Pancreas (tissue), 10 donors: ENCODE measurements around the gene CRISPLD2. TPM values are rescaled to one million over a fixed set of nuclear protein-coding genes. Genes with fewer than 3 reads are reported as not detected.
A peak's percentile ranks its signal among the peaks of the same experiment; 100 is the strongest.

ENCODE experiments used
- ATAC-seq, 4 donors: fragments of 200-7000 bp; cut with Tn5 transposase; one replicate each; pipeline versions ENCODE4 v1.8.0 to v1.9.1; 2020; ENCODE audit warnings: mild to moderate bottlenecking in 4 of 4, moderate library complexity in 4 of 4
- DNase-seq, 6 donors: peaks; one replicate each; pipeline ENCODE4 v3.0.0-alpha.2; 2020
- FAIRE-seq: peaks from 2 replicates; lab custom pipeline; 2012; peaks lifted over from hg19 to GRCh38; lab: Jason Lieb, UNC
- H3K27ac ChIP-seq, 4 donors: fragments of 200-600 bp; sonication (generic); 1 replicate in 3 of 4; 2 replicates in 1 of 4; pipeline versions ENCODE4 v1.5.0 to v1.8.0; 2020
- H3K27me3 ChIP-seq, 4 donors: fragments of 200-600 bp; one replicate each; pipeline ENCODE4 v1.8.0; 2021
- H3K36me3 ChIP-seq, 3 donors: fragments of 200-600 bp; sonication (generic) in 1 of 3; one replicate each; pipeline versions ENCODE4 v1.5.0 to v1.8.0; 2020 to 2021
- H3K4me1 ChIP-seq, 3 donors: fragments of 200-600 bp; one replicate each; pipeline ENCODE4 v1.8.0; 2021
- H3K4me3 ChIP-seq, 4 donors: fragments of 200-600 bp; sonication (generic) in 2 of 4; one replicate each; pipeline versions ENCODE4 v1.5.0 to v1.8.0; 2020 to 2021
- H3K9me3 ChIP-seq, 4 donors: fragments of 200-600 bp; one replicate each; pipeline ENCODE4 v1.8.0; 2021
- WGBS, 2 donors: extraction: QIAGEN DNeasy Blood & Tissue Kit; methylation state at CpG; one replicate each; pipeline ENCODE4 v1.1.7; 2013; 5-methylcytosine and 5-hydroxymethylcytosine counted together
- intact Hi-C, 3 donors: fragments of 100-400 bp; cut with DNase I; formaldehyde crosslinking; loops; one replicate each; pipeline versions ENCODE4 v1.11.1 to v1.14.2; 2022
- polyA plus RNA-seq, 2 donors: library from polyadenylated mRNA; stranded (reverse); fragments of 200-250 nt; gene quantifications; one replicate each; pipeline ENCODE4 v1.2.3, GENCODE V29; 2013
- total RNA-seq, 6 donors: library from RNA; stranded (reverse); fragmentation: NEBNext Ultra II Directional in 4 of 6; extraction: Animal tissue kit (Norgen Biotek cat#: 25700) in 4 of 6; gene quantifications; one replicate each; pipeline versions ENCODE4 v1.2.1 to v1.2.4, GENCODE V29; 2021 to 2023
- TF ChIP-seq, protein P1 (sequence below), 4 donors: fragments of 200-600 bp; sonication (generic) in 3 of 4; IDR thresholded peaks; one replicate each; pipeline versions ENCODE4 v1.5.0 to v1.8.0; 2021; ENCODE audit warnings: antibody characterized with exemption in 4 of 4
- donor health status: healthy with polysubstance abuse.
- donor health status: DM: no; HTN: no; CAD: no; lungs with moderate emphysema.
- donor health status: DM: no; HTN: no; CAD: no.
- donor health status: control.
- donor health status: control.
- donor health status: Bipolar disorder and iron deficiency.
- donor health status: DM: yes; HTN: yes; CAD: no.
- donor health status: DM: no; HTN: no; CAD: no.
- donor health status: DM: no; HTN: no; CAD: no.
- donor health status: DM: yes; HTN: yes; CAD: no.

The CRISPLD2 gene
- total and polyA plus RNA-seq, 8 donors, result 4.1 to 40.2 (median 14.1) TPM

DNA sequence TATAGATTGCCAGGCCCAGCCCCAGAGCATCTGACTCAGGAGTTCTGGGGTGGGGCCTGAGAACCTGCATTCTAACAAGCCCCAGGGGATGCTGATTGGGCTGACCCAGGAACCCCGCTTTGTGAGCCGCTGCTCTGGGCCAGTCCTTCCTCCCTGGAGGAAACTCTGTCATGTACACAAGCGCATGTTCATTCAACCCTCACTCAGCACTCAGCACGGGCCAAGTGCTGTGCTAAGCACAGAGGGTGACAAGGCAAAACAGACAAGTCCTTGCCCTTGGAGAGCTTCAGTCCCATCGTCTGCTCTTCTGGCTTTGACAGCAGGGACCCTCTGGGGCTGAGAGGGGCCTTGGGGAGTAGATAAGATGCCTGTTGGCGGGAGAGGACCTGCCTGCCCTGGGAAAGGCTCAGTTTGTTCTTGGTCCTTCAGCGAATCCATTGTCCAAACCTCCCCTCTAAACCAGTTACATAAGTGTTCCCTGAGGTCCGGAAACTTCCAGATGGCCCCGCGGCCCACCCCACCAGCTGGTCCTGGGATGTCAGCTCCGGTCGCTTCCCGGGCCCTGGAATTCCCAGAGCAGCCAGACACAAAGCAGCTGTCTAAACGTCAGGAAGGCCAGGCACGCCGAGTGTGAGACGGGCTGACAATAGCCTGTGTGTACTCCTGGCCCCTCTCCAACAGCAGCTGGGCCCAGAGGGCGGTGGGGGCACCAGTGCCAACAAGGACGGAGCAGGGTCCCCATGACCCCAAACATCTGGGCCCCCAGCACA lies 102.8 kb downstream of the CRISPLD2 start:
- TF ChIP-seq, protein P1, sequence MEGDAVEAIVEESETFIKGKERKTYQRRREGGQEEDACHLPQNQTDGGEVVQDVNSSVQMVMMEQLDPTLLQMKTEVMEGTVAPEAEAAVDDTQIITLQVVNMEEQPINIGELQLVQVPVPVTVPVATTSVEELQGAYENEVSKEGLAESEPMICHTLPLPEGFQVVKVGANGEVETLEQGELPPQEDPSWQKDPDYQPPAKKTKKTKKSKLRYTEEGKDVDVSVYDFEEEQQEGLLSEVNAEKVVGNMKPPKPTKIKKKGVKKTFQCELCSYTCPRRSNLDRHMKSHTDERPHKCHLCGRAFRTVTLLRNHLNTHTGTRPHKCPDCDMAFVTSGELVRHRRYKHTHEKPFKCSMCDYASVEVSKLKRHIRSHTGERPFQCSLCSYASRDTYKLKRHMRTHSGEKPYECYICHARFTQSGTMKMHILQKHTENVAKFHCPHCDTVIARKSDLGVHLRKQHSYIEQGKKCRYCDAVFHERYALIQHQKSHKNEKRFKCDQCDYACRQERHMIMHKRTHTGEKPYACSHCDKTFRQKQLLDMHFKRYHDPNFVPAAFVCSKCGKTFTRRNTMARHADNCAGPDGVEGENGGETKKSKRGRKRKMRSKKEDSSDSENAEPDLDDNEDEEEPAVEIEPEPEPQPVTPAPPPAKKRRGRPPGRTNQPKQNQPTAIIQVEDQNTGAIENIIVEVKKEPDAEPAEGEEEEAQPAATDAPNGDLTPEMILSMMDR (IDR thresholded peaks at IDR 0.05), result no peak
- Histone ChIP-seq H3K4me3 (no peak overlapping the region), H3K4me1 (no peaks in the 10 kb centered on the region), H3K27ac (no peak overlapping the region), H3K9me3 (no peaks in the 10 kb centered on the region), H3K36me3 (no peaks in the 10 kb centered on the region), H3K27me3 (no peaks in the 10 kb centered on the region)
- ATAC-seq (peak; percentile 17 to 39 (median 30)), FAIRE-seq (no peak), DNase-seq (peak in 2 of 6 donors; percentile 18 to 70)
- intact Hi-C loops, result no loop called here
- WGBS, 2 donors, result 32 to 44% methylated on average over 19 of the region's 19 CpGs

DNA sequence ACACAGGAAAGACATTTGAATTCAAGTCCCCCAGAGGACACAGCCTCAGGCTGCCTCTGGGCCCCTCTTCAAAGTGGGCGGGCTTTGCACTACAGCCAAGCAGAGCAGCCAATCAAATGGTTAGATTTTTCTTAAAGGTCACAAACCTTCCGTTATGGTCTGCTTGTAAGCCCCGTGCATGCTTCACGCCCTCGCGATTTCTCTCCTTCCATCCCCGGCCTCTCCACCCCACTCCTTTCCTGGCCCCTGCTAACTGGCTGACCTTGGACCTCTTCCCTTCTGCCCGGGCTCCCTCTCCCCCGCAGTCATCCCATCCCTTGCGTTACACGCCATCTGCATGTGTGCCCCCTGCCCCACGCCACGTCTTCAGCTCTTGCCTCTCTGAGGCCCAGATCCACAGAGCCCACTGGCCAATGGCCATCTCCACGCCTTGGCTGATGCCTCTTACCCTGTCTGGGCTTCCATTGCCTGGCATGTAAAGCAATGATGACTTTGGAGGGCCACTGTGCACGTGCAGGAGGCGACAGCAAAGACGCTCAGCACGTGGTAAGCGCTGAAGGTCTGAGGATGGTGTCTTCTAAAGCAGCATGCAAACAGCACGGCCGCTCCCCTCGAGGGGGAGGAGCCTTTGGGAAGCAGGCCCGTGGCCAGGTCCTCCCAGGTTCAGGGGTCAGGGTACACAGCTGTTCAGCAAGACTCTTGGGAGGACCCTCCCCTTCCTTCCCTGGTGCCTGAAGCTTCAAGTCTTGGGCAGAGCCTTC lies 104.7 kb downstream of the CRISPLD2 start:
- Histone ChIP-seq H3K36me3 (no peaks in the 10 kb centered on the region), H3K4me1 (no peaks in the 10 kb centered on the region), H3K27me3 (no peaks in the 10 kb centered on the region), H3K9me3 (no peaks in the 10 kb centered on the region), H3K27ac (no peak overlapping the region), H3K4me3 (no peak overlapping the region)
- TF ChIP-seq, protein P1 (IDR thresholded peaks at IDR 0.05), result no peak
- FAIRE-seq (no peak), ATAC-seq (peak in 3 of 4 donors; percentile 19 to 30 (median 21)), DNase-seq (peak in 2 of 6 donors; percentile 22 to 64)
- 53 to 55% methylated on average over 23 of the region's 23 CpGs for WGBS, 2 donors
- intact Hi-C loops, result loop anchor here in 2 of 3 donors (5.0 kb wide), 2 partner anchors 38 to 43 kb away; no protein-coding TSS in a partner anchor

DNA sequence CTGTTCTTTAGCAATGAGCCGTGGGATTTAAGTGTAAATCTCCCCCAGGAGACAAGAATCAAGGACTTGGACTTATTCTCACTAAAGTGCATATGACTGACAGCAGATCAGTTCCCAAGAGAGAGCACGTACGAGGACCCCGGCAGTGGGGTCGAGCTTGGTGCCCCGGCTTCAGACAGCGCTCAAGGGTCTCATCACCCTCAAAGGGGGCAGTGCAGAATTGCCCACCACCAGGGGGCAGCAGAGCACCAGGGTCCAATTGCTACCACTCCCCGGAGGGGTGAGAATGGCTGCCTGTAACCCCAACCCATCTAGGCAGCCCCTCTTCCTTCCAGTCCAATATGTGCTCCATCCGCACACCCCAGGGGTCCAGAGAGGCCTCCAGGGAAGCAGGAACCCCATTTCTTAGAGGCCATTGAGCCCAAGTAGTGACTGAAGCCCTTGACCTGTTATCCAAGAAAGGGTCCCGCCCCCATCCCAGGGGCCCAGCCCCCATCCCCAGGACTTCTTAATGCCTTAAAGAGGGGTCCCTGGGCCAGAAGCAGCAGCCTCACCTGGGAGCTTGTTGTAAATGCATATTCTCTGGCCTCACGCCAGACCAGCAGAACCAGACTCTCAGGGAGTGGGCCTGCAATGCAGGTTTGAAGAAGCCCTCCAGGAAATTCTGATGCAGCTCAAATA lies 105.4 kb downstream of the CRISPLD2 start:
- Histone ChIP-seq H3K27ac (no peak overlapping the region), H3K4me1 (no peaks in the 10 kb centered on the region), H3K27me3 (no peaks in the 10 kb centered on the region), H3K9me3 (no peaks in the 10 kb centered on the region), H3K36me3 (no peaks in the 10 kb centered on the region), H3K4me3 (no peak overlapping the region)
- TF ChIP-seq, protein P1 (IDR thresholded peaks at IDR 0.05), result peak; percentile 77 to 91 (median 84)
- peak; percentile 40 to 95 (median 75) for DNase-seq
- WGBS, 2 donors, result 46 to 49% methylated on average over 11 of the region's 11 CpGs
- no peak for FAIRE-seq
- ATAC-seq, result peak in 3 of 4 donors; percentile 69 to 79 (median 71)
- intact Hi-C loops, result loop anchor here in 2 of 3 donors (5.0 kb wide), 2 partner anchors 37 to 42 kb away; no protein-coding TSS in a partner anchor

DNA sequence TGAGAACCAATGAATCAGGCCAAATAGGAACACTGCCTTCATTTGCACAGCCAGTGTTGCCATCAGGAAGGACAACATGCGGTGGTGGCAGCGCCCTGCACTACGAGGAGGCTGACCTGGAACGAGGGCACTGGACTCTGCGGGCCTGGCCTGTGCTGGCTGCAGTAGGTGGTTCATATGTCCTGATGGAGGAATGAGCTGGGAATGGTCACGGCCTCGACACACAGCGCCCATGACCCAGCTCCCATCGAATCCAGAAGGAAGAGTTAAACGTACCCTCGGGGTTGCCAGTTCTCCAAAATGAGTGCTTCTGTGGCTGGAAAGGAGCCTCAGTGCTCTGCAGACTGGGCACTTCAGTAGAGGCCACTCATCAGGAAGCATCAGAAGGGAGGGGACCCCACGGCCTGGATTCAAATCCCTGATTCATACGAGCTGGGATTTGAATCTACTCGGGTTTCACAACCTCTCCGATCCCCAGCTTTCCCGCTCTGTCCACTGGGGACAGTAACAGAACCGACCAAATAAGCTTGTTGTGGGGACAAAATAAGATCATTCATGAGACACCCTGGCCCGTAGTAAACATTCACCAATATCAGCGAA lies 106.1 kb downstream of the CRISPLD2 start:
- DNase-seq, result no peak
- no peak for FAIRE-seq
- intact Hi-C loops, result loop anchor here in 2 of 3 donors (5.0 kb wide), 2 partner anchors 36 to 41 kb away; no protein-coding TSS in a partner anchor
- H3K36me3 ChIP-seq, result no peaks in the 10 kb centered on the region
- no peak overlapping the region for H3K27ac ChIP-seq
- no peaks in the 10 kb centered on the region for H3K27me3 ChIP-seq
- H3K4me3 ChIP-seq, result no peak overlapping the region
- TF ChIP-seq, protein P1 (IDR thresholded peaks at IDR 0.05), result no peak
- ATAC-seq, result no peak
- no peaks in the 10 kb centered on the region for H3K4me1 ChIP-seq
- no peaks in the 10 kb centered on the region for H3K9me3 ChIP-seq
- 87 to 91% methylated on average over 19 of the region's 19 CpGs for WGBS, 2 donors
